ENCODE data around the gene PPP1R3D. TPM values are rescaled to one million over a fixed set of nuclear protein-coding genes. Genes with fewer than 3 reads are reported as not detected.

Gene PPP1R3D
- total RNA-seq, 1 experiment from 2014 or later = 2.8 TPM

DNA sequence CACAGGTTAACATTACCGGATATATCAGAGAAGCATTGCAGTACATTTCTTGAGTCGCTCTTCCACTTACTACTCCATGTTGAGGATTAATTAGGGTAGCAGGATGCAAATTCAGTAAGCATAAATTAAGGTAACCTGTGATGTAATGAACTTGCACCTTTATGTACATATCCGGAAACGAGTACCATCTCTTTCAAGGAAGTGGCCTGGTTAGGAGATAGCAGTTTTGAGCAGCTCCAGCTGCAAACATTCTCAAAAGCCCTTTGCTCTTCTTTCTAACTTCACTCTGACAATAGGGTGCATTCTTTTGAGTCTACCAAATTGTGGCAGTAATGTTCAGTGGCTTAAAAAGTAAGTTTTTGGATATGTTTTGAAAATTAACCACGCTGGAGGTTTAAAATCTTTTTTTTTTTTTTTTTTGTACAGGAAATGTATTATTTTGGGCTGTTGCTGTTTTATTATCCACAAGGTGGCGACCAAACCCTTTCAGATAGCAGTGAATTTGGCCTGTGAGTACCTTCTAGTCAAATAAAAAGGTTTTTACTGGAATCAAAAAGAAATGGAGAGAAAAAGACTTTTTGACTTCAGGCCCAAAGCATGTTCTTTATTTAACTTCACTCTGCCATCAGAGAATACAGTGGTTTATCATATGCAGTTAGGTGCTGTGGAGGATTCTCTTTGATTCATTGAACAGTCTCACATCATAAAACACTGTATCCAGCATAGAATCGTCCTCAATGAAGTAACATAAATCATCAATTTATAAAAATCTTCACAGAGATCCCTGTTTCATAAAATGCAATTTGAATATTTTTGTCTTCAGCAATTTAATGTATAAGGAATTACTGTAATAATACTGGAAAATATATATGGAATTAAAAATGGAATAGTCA is 9.0 kb upstream of the PPP1R3D start:
- peak; percentile 42 for DNase-seq (ENCODE audit: low spot score)

DNA sequence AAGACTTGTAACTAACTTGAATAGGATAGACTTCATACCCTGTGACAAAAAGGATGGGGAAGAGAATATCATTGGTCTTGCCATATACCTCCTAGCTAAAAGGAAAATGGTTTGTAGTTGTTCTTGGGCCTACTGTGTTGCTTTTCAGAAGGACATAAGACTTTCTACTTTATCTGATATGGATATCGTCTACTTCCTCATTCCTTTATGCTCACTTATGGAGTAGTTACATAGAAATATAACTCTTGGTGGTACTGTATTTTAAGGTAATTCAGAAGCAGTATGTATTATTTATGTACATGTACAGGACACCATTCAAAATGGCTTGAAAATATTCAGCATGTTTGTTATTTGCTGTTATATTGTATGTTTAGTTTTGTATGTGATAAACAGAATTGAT is 8.1 kb upstream of the PPP1R3D start:
- DNase-seq (ENCODE audit: low spot score) = no peak

DNA sequence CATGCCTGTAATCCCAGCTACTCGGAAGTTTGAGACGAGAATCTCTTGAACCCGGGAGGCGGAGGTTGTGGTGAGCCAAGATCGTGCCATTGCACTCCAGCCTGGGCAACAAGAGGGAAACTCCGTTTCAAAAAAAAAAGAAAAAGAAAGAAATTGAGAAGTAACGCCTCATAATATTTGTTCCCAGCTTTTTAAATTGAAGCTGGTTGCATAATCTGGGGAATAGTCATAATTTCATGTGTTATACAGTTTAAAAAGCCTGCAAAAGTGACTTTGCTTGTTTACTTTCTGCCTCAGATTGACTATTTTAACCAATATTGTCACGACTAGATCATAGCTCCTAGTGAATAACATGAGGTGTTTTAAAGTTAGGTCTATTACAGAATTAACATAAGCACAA is 7.3 kb upstream of the PPP1R3D start:
- no peak for DNase-seq (ENCODE audit: low spot score)

DNA sequence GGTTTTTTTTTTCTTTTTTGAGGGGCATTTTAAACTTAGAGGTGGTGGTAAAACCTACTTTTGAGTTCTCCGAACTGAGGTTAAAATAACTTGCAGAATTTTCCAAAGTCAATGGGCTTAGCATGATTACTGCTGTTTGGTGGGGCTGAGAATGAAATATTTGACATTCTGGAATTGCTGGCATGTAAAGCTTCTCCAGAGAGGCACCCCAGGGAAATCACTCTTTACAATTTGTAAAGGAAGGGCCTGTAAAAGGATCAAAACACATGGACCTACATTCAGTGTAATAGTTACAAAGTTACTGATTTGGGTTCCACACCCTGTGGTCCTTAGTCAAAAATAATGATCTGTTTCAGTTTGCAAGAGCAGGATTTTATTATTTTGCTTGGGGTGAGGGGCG is 5.6 kb upstream of the PPP1R3D start:
- no peak for DNase-seq (ENCODE audit: low spot score)

DNA sequence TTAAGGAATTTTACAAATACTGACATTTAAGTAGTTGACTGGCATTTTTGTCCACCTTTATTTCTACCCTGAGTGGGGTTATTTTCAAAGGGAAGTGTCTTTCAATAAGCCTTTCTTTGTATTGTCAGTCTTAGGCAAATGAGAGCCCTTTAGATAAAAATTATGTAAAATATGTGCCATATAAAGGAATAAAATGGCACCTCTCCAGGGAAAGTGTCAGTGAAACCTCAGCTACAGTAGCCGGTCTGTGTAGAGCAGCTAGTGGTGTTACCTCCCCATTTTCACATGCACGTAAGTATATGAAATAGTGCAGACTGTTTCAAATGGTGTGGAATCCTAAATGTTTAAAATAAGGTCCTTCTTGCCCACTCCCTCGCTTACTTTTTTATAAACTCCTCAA is 5.1 kb upstream of the PPP1R3D start:
- no peak for DNase-seq (ENCODE audit: low spot score)

DNA sequence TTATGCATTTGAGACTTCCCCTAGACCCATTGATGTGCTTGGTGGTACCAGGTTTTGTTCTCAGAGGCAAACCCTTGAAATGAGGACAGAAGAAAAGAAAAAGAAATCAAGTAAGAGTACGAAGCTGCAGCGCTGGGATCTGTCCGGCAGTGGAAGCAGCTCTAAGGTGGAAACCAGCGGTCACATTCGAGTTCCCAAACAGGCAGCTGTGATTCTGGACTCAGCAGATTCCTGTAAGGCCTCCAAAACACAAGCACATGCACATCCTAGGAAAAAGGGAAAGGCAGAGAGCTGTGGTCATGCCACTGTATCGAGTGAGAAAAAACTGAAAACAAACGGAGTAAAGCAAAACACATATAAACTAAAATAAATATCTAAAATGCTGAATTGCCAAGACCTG is 4.6 kb upstream of the PPP1R3D start:
- no peak for DNase-seq (ENCODE audit: low spot score)

DNA sequence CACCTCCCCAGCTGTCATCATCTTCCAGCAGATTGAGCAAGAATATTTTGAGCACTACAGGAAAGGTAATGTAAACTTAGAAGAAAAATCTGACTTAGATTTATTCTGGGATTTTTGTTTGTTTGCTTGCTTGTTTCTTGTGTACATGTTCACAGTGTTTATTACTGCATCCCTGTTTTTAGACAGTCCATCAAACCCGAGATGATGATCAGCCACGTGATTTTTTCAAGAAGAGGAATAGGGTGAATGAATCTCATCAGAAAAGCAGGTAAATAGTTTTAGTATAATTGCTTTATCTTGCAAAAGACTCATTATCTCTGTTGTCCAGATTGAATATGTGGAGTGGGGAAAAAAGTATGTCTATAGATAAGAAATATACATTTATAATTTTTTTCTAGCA is 2.1 kb upstream of the PPP1R3D start:
- DNase-seq (ENCODE audit: low spot score) = no peak

DNA sequence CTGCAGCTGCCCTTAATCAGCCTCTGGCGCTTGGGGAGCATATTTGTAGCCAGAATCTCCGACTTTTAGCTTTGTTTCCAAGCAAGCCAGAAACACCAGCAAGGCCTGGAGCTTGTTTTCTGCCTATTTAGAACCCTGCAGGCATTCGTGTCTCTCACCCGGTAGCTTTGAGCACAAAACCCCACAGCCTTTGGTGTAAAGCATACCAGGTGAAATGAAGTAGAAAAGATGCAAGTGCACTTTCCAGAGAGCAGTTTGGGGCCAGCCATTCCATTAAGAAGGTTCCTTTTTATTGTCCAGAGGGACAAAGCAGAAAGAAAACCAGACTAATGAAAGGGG is 820 bp upstream of the PPP1R3D start:
- no peak for DNase-seq (ENCODE audit: low spot score)

DNA sequence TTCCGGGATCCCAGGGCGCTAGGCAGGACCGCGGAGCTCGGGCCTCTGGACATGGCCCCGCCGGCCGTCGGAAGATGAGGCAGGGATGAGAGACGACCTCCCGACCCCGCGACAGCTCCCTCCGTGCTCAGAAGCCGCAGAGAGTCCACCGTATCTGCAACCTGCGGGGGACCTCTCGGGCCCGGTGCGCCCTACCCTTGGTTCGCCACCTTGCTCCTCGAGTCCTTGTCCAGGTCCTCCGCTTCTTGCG is 301 bp downstream of the PPP1R3D start:
- DNase-seq (ENCODE audit: low spot score) = no peak

DNA sequence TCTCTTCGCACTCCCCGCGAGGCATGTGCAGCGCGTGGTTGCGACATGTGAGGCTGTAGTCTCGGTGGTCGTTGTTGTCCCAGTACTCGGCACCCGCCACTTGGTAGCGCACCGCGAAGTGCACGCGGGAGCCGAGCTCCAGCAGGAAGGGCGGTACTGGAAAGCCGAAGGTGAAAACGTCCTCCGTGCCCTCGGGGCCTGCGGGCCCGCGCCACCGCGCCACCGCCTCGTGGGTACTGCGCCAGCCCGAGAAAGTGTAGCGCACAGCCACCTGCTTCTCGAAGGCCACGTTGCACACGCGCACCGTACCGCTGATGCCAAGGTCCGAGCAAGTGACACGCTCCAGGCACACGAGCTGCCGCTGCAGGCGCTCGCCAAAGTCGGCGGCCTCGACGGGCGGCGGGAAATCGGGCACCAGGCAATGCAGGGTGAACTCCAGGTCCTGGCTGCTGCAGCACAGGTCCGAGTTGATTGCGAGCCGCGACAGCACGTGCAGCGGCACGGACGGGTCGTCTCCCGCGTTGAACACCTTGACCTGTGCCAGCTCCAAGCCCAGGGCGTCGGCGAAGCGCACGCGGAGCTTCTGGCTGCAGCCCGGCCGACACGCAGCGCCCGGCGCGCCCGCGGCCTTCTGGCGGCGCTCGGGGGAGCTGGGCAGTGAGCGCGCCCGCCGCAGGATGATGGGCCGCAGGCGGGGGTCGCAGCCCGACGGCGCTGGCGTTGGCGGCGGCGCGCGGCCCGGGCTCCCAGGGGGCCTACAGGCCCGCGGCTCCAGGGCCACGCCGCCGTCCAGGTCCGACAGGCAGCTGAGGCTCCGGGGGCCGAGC is 840 bp downstream of the PPP1R3D start:
- no peak for DNase-seq (ENCODE audit: low spot score)

DNA sequence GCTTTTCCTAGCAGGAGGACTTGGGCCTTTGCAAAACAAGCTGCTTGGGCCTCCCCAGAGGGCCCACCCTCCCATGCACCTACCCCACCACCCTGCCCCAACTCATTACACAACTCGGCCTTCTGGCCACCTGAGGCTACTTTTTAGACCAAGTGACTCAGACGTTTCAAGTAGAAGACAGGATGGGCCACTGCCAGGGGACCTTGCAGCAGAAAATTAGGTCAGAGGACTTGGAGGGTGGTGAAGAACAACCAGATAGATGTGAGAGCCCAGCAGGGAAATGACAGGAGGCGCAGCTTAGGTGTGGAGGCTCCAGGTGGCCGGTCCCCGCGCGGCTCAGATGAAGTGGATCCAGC is 1.4 kb downstream of the PPP1R3D start:
- DNase-seq (ENCODE audit: low spot score) = peak; percentile 19

DNA sequence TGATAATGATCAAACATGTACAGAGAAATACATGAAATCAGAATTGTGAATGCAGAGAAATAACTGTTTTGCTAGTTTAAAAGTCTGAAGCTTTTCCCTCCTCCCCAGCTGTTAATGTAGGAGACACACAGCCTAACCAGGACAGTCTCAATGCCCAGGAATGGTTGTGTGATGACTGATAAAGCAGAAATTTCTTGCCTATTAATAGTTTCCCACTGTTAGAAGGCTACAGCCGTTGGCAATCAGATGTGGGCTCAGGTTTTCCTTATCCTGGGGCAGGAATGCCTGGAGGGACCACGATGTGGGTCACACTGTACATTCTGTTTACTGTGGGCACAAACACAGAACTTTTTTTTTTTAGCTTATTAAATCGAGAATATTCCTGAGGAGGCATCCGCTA is 1.9 kb downstream of the PPP1R3D start:
- peak; percentile 19 for DNase-seq (ENCODE audit: low spot score)

DNA sequence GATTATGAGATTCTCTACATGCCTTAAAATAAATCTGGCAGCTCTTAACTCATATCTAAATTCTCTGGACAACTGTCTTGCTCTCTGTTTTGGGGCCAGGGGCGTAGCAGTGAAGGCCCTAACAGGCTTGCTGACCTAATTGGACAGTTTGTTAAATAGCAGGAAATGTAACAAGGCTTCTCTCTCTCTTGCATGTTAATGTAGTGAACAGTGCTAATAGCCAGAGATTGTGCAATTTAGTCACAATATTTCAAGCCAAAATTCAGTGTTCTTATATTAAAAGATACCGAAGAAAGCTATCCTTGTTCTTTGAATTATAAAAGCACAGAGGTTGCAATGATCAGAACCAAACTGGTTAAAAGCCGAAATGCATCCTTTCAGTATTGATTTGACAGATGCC is 3.0 kb downstream of the PPP1R3D start:
- no peak for DNase-seq (ENCODE audit: low spot score)

DNA sequence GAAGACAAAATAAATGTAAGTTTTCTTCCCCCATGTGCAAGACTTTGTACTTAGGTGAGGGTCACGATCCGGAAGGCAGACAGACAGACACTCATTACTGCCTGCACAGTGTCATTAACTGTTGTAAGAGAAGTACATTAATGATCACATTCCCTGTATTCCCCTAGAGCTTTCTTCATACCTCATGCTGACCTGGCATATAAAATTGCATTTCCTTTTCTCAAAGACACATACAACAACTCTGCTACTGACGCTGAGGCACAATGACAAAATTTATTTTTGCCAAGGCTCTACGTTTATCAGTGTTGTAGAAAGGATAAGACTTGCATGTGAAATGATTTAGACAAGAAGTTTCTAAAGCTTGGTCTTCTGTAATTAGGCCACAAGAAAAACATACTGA is 3.7 kb downstream of the PPP1R3D start:
- DNase-seq (ENCODE audit: low spot score) = no peak

DNA sequence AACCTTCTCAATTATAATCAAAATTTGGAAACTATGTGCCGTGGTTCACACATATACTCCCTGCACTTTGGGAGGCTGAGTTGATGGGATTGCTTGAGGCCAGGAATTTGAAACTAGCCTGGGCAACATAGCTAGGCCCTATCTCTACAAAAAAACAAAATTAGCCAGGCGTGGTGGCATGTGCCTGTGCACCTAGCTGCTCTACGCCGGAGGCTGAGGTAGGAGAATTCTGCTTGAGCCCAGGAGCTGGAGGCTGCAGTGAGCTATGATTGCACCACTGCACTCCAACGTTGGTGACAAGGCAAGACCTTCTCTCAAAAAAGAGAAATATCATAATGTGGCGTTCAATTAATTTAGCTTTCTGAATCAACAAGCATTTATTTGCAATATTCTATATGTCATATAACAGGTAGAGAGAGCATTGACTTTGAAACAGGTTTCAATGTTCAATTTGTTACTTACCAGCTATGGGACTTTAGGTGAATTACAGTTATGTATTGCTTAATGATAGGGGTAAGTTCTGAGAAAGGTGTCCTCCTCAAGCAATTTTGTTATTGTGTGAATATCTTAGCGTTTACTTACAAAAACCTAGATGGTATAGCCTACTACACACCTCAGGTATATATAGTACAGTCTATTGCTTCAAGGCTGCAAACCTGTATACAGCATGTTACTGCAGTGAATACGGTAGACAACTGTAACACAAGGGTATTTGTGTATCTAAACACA is 4.5 kb downstream of the PPP1R3D start:
- DNase-seq (ENCODE audit: low spot score) = no peak

DNA sequence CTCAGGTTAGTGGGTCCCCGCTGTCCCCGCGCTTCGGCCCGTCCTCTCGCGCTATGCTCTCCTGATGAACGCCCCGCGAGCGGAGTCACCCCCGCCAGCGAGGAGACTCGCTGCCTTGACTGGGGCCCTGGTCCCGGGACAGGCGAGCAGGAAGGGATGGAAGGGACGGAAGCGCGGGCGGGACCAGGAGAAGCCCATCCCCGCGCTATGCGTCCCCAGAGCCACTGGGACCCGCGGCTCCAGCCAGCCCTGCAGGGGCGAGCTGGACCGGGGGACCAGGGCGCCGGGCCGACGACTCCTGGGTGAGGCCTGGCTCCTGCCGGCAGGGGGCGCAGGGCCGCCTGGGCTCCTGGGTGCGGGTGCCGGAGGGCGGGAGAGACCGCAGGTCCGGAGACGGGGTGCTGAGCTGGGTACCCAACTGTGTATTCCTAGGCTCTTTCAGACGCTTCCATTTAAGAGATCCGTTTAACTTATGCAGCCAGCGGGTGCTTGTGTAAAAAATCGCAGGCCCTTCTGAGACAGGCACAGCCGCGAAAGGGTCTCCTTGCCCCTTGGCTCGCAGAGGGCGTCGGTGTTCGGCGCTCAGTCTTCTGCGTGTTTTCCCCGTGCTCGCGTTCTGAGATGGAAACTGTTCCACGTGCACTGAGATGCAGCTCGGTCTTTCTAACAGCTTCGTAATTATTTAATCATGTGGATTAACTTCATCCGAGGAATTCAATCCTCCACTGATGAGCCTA is 6.1 kb downstream of the PPP1R3D start:
- no peak for DNase-seq (ENCODE audit: low spot score)

DNA sequence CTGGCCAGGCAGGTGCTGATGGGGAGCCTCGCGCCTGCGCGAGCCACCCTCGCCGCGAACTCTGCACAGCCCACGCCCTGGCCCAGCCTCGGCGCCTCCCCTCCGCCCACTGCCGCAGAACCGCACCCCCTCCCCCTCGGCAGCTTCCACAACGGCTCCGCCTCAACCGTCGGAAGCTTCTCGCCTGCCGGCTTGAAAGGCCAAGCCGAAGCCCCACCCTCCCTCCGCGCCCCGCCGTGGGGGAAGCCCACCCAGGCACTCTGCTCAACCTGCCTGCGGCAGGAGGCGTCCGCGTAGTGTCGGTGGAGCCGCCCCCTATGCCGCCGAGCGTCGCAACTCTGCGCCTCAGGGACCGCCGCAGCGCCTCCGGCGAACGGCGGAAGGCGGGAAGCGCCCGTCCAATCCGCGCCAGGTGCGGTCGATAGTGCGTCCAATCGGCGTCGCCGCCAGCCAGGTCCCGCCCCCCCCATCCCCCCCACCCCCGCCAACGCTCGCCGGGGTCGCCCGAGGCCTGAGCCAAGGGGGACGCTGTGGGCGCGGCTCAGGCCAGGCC is 6.7 kb downstream of the PPP1R3D start, which contains the start of gene SYCP2:
Gene SYCP2, minus strand, starts transcription at position 342 of the 553 bp plus-strand sequence. CDS start 11,224 bp downstream, outside the sequence.
- DNase-seq (ENCODE audit: low spot score) = no peak

DNA sequence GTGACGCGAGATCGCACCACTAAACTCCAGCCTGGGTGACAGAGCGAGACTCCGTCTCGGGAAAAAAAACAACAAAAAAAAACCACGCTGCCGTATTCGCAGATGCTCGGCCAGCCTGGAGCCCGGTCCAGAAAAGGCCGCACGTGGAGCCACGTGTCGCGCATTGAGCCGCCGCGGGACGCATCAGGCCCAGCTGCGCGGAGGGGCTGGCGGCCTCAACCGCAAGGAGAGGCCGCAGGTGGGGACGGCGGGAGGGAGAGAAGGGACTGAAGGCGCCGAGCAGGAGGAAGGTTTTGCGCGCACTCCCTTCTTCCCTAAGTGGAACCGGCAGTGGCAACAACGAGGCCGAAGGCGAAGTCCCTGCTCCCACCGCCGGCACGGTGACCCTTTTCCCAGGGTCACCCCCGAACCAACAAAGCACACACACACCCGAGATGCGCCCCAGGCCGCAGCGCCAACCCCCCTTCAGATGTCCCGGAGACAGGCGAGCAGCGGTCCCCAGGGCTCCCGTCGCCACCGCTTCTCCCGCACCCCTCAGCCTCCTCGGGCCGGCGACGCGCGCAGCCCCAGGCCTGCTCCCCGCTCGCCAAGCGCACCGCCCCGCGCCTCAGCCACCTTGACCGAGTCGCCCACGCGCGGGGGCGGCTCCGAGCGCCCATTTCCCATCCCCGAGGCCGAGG is 7.3 kb downstream of the PPP1R3D start:
- no peak for DNase-seq (ENCODE audit: low spot score)

DNA sequence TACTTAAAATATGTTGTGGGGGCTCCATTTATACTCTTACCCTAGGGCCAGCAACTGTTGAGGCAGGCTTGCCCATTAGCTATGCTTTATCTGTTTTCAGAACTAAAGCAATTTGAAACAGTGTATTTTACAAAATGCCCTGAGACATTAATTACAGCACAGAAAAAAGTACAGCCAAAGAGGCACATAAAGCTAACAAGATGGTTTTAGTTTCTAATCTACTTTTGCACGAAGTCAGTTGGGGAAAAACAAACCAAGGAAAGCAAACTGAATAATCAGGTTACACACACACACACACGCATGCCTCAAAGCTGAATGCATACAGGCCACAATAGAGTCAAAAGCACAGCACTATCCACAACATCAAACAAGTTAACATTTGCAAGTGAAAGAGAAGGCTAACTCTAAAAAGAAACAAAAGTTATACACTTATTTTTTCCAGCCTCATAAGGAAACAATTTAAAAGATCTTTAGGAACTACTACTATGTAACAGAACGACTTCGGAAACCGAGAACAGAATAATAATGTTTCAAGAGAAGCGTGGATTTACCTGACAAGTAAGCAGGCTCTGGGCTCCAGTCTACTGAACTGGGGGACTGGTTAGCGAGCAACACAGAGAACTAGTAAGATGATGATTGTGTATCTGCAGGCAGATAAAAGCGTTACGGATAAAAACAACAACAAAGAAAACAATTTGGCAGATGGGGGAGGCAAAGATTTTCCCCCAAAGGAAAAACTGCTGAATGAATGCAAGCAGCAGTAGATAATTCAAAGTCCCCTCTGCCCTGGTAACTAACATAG is 8.4 kb downstream of the PPP1R3D start:
- no peak for DNase-seq (ENCODE audit: low spot score)

DNA sequence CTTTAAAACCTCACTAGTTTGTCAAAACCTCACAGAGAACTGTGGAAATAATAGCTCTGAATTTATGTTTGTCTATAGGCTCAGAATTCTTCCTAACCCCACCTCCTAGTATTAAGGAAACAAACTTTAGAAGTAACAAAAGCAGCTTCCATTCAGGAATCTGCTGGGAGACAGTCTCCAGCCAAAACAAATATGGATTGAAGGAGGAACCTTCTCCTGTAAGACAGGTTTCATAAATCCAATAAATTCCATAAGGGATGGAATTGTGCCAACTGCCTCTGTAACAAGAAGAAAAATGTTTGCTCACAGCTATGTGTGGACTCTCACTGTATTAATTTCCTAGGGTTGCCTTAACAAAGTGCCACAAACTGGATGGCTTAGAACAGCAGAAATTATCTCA is 14.2 kb downstream of the PPP1R3D start:
- DNase-seq (ENCODE audit: low spot score) = no peak
